Gastroesophageal sphincter (tissue), 4 donors: ENCODE data around the gene ERC1. TPM values are rescaled to one million over a fixed set of nuclear protein-coding genes. Genes with fewer than 3 reads are reported as not detected.
"Not testable (repeated sequence)": the region's sequence is repeated elsewhere in the genome, so short reads cannot be mapped to it uniquely, and the experiment has no call there.

Experiments
- ATAC-seq: fragments of 150-250 bp; one replicate; pipeline ENCODE4 v1.9.1; 2016; ENCODE audit warnings: mild to moderate bottlenecking, moderate library complexity
- H3K27ac ChIP-seq, 4 donors: fragments of 200-600 bp; sonication (generic) in 3 of 4; 1 replicate in 3 of 4; 2 replicates in 1 of 4; pipeline ENCODE4 v1.5.1; 2016 to 2019
- H3K27me3 ChIP-seq: fragments of 200-600 bp; sonication (generic); one replicate; pipeline ENCODE4 v1.5.1; 2019
- H3K36me3 ChIP-seq, 2 donors: fragments of 200-600 bp; sonication (generic); one replicate each; pipeline ENCODE4 v1.5.1; 2019; ENCODE audit warnings: control low read depth in 1 of 2
- H3K4me1 ChIP-seq, 3 donors: fragments of 200-600 bp; sonication (generic); 1 replicate in 2 of 3; 2 replicates in 1 of 3; pipeline ENCODE4 v1.5.1; 2016 to 2019; ENCODE audit warnings: control low read depth in 2 of 3
- H3K4me3 ChIP-seq, 2 donors: fragments of 200-600 bp; sonication (generic); one replicate each; pipeline ENCODE4 v1.5.1; 2019; ENCODE audit warnings: mild to moderate bottlenecking in 1 of 2, moderate library complexity in 1 of 2
- H3K9me3 ChIP-seq, 3 donors: fragments of 200-600 bp; sonication (generic); one replicate each; pipeline ENCODE4 v1.5.1; 2017 to 2019; ENCODE audit warnings: control low read depth in 2 of 3
- EP300 ChIP-seq: sonication (generic); formaldehyde crosslinking; IDR thresholded peaks from one replicate; pipeline ENCODE4 v1.6.1; 2017; ENCODE audit warnings: antibody characterized with exemption, mild to moderate bottlenecking
- POLR2A ChIP-seq, 2 donors: fragments of 450-650 bp; IDR thresholded peaks; one replicate each; pipeline ENCODE4 v1.6.1; 2017; ENCODE audit warnings: antibody characterized with exemption in 2 of 2, mild to moderate bottlenecking in 2 of 2, moderate library complexity in 1 of 2
- POLR2AphosphoS5 ChIP-seq: sonication (generic); formaldehyde crosslinking; IDR thresholded peaks from one replicate; pipeline ENCODE4 v1.6.1; 2017; ENCODE audit warnings: antibody characterized with exemption
- WGBS, 2 donors: methylation state at CpG; one replicate each; pipeline ENCODE4 v1.1.5; 2018; ENCODE audit warnings: low coverage in 1 of 2; 5-methylcytosine and 5-hydroxymethylcytosine counted together
- total RNA-seq, 4 donors: library from RNA; depleted of rRNA; stranded (reverse); fragments of >200 nt; gene quantifications; one replicate each; pipeline ENCODE4 v1.1.0, GENCODE V29; 2016
- TF ChIP-seq, protein P1 (sequence below), 4 experiments: fragments of 200-600 bp in 2 of 4; fragments of 450-650 bp in 2 of 4; sonication (generic) in 1 of 4; IDR thresholded peaks; one replicate each; pipeline ENCODE4 v1.5.1; 2017 to 2019; ENCODE audit warnings: antibody characterized with exemption in 4 of 4, mild to moderate bottlenecking in 2 of 4, moderate library complexity in 2 of 4

Gene ERC1
- total RNA-seq, 4 donors from 2014 or later = 38.3 to 80.2 (median 58.4) TPM

DNA sequence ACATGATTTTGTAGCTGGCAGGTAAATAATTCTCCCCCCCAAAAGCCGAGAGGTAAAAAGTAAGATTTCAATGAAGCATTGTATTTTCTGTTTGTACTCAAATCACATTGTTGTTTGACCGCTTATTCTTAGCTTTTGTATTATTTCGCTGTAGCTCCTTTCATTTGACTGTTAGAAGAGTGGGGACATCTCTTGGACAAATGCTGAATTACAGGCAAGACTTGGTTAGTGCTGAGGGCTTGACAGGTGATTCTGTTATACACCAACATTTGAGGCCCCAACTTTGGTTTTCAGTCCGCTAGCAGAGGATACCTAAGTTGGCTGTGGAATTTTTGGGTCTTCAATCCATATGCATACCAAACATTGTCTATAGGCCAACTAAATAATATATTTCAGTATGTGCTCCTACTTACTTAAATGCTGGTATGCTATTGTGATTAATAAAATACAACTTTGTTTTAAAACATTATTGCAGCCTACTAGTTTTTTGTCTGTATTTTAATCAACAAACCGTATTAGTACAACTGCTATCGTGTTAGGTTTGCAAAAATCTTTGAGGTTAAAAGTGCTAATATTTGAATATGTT, 102.2 kb downstream of the ERC1 start:
- no peak overlapping the region for H3K4me3 ChIP-seq
- TF ChIP-seq, protein P1, sequence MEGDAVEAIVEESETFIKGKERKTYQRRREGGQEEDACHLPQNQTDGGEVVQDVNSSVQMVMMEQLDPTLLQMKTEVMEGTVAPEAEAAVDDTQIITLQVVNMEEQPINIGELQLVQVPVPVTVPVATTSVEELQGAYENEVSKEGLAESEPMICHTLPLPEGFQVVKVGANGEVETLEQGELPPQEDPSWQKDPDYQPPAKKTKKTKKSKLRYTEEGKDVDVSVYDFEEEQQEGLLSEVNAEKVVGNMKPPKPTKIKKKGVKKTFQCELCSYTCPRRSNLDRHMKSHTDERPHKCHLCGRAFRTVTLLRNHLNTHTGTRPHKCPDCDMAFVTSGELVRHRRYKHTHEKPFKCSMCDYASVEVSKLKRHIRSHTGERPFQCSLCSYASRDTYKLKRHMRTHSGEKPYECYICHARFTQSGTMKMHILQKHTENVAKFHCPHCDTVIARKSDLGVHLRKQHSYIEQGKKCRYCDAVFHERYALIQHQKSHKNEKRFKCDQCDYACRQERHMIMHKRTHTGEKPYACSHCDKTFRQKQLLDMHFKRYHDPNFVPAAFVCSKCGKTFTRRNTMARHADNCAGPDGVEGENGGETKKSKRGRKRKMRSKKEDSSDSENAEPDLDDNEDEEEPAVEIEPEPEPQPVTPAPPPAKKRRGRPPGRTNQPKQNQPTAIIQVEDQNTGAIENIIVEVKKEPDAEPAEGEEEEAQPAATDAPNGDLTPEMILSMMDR (IDR thresholded peaks at IDR 0.05) = peak; percentile 46 to 71 (median 64)
- TF ChIP-seq POLR2AphosphoS5 = no peak
- WGBS, 2 donors = 38 to 48% methylated on average over 6 of the region's 6 CpGs
- no peak overlapping the region for H3K27ac ChIP-seq
- no peaks in the 10 kb centered on the region for H3K36me3 ChIP-seq
- H3K27me3 ChIP-seq = no peaks in the 10 kb centered on the region
- H3K9me3 ChIP-seq = no peaks in the 10 kb centered on the region
- peaks cover 0 to 27% (median 5%) of the 10 kb centered on the region in 3 donors for H3K4me1 ChIP-seq
- no peak for ATAC-seq

DNA sequence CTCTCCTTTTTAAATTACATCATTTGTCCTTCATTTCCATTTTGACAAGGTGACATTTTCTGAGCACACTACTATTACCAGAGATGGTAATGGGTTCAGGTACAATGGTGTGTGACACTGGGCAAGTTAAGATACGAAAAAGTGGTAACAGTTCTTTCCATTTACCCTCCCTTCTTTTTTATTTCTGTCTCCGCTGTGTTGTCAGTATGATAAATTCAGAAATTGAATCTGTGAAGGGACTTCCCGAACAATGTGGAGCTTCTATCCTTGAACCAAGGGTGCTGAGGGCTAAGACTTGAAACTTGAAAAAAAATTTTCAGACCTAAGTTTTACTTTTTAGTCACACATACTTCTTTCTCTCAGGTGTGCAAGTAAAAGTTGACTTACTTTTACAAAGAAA, 103.7 kb downstream of the ERC1 start:
- H3K36me3 ChIP-seq = no peaks in the 10 kb centered on the region
- H3K27ac ChIP-seq = no peak overlapping the region
- H3K4me1 ChIP-seq = peaks cover 0 to 27% (median 5%) of the 10 kb centered on the region in 3 donors
- H3K9me3 ChIP-seq = no peaks in the 10 kb centered on the region
- no peak for ATAC-seq
- no peaks in the 10 kb centered on the region for H3K27me3 ChIP-seq
- H3K4me3 ChIP-seq = no peak overlapping the region
- TF ChIP-seq EP300 = no peak
- TF ChIP-seq, protein P1 (IDR thresholded peaks at IDR 0.05) = no peak
- TF ChIP-seq POLR2AphosphoS5 = no peak
- TF ChIP-seq POLR2A (IDR thresholded peaks at IDR 0.05) = no peak
- whole genome bisulfite sequencing, 2 donors = 90 to 94% methylated on average over 3 of the region's 3 CpGs

GRCh38 chr12:1099158-1099557, 108.1 kb downstream of the ERC1 start:
- no peaks in the 10 kb centered on the region for H3K36me3 ChIP-seq
- no peak overlapping the region for H3K27ac ChIP-seq
- WGBS, 2 donors = 88% methylated on average over 2 of the region's 2 CpGs
- TF ChIP-seq POLR2A (IDR thresholded peaks at IDR 0.05) (no peak), POLR2AphosphoS5 (no peak), EP300 (no peak)
- TF ChIP-seq, protein P1 (IDR thresholded peaks at IDR 0.05) = no peak
- no peaks in the 10 kb centered on the region for H3K9me3 ChIP-seq
- H3K4me3 ChIP-seq = no peak overlapping the region
- H3K4me1 ChIP-seq = peaks cover 0 to 11% (median 0%) of the 10 kb centered on the region in 3 donors
- no peaks in the 10 kb centered on the region for H3K27me3 ChIP-seq
- no peak for ATAC-seq

GRCh38 chr12:1099618-1100017, 108.6 kb downstream of the ERC1 start:
- not testable (repeated sequence) for H3K27me3 ChIP-seq, ATAC-seq, H3K36me3 ChIP-seq, H3K9me3 ChIP-seq, H3K27ac ChIP-seq, H3K4me3 ChIP-seq
- peaks cover 0 to 11% (median 0%) of the 10 kb centered on the region in 3 donors for H3K4me1 ChIP-seq
- 100% methylated on average over 1 to 2 of the region's 2 CpGs for WGBS, 2 donors

DNA sequence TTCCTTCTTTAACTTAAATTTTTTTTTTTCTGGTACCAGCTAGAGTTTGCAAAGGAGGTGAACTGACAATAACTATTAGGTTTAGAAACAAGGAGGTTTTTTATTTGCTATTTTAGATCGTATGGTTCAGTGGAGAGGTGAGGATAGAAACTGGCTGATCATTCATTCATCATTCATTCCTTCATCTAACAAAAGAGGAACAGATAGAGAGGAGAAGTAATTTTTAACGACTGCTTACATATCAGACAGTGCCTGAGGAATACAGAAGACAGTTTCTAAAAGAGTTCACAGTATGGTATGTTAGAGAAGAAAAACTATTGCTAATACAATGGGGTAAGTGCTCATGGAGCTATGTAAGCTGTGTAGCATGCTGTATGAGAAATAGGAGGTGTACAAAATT, 111.1 kb downstream of the ERC1 start:
- H3K4me1 ChIP-seq = peaks cover 0 to 10% (median 0%) of the 10 kb centered on the region in 3 donors
- ATAC-seq = no peak
- 79 to 83% methylated on average over 2 of the region's 2 CpGs for WGBS, 2 donors
- no peak overlapping the region for H3K4me3 ChIP-seq
- no peaks in the 10 kb centered on the region for H3K36me3 ChIP-seq
- H3K27ac ChIP-seq = no peak overlapping the region
- no peaks in the 10 kb centered on the region for H3K9me3 ChIP-seq
- TF ChIP-seq EP300 (no peak), POLR2AphosphoS5 (no peak), POLR2A (IDR thresholded peaks at IDR 0.05) (no peak)
- TF ChIP-seq, protein P1 (IDR thresholded peaks at IDR 0.05) = no peak
- no peaks in the 10 kb centered on the region for H3K27me3 ChIP-seq
